H1 (cell line): ENCODE measurements around the gene UPF1. TPM values are rescaled to one million over a fixed set of nuclear protein-coding genes. Genes with fewer than 3 reads are reported as not detected.

Experiments used
- CTCF ChIA-PET: fragments of 300-600 bp; sonication (Branson Sonifier 250); formaldehyde crosslinking; loops from one replicate; lab custom pipeline; 2021; ENCODE audit not compliant: partially characterized antibody; lab: Charles Lee
- POLR2A ChIA-PET: fragments of 300-600 bp; sonication (Branson Sonifier 250); formaldehyde crosslinking; loops from one replicate; lab custom pipeline; 2021; ENCODE audit warnings: inconsistent platforms; ENCODE audit not compliant: partially characterized antibody; lab: Charles Lee
- DNase-seq, 2 experiments: peaks; one replicate each; pipeline versions ENCODE4 v3.0.0 to v3.0.0-alpha.2; 2010 to 2022; ENCODE audit warnings: low spot score in 2 of 2, low read depth in 1 of 2, mixed read lengths in 1 of 2
- FAIRE-seq: peaks from 2 replicates; lab custom pipeline; 2011; peaks lifted over from hg19 to GRCh38; lab: Jason Lieb, UNC
- H2AFZ ChIP-seq: 2 replicates; pipeline ENCODE4 v1.8.1; 2012; ENCODE audit warnings: low read length, inconsistent platforms
- H2AK5ac ChIP-seq: 2 replicates; pipeline ENCODE4 v1.6.1; 2013; ENCODE audit warnings: low read depth, low read length
- H2BK120ac ChIP-seq: replicated peaks from 2 replicates; pipeline ENCODE3; 2013; ENCODE audit warnings: low read depth, low read length, inconsistent platforms
- H2BK12ac ChIP-seq: 2 replicates; pipeline ENCODE4 v1.6.1; 2013; ENCODE audit warnings: low read depth, low read length
- H2BK15ac ChIP-seq: 2 replicates; pipeline ENCODE4 v1.6.1; 2013; ENCODE audit warnings: low read length
- H2BK20ac ChIP-seq: 2 replicates; pipeline ENCODE4 v1.6.1; 2013; ENCODE audit warnings: low read length
- H2BK5ac ChIP-seq: 2 replicates; pipeline ENCODE4 v1.6.1; 2013; ENCODE audit warnings: low read depth, low read length
- H3K14ac ChIP-seq: 2 replicates; pipeline ENCODE4 v1.6.1; 2013; ENCODE audit warnings: inconsistent platforms; ENCODE audit not compliant: insufficient read length
- H3K18ac ChIP-seq: 2 replicates; pipeline ENCODE4 v1.6.1; 2013; ENCODE audit warnings: low read length; ENCODE audit errors: extremely low read depth
- H3K23ac ChIP-seq: 2 replicates; pipeline ENCODE4 v1.6.1; 2013; ENCODE audit warnings: inconsistent platforms; ENCODE audit not compliant: insufficient read length
- H3K23me2 ChIP-seq: 2 replicates; pipeline ENCODE4 v1.6.1; 2013; ENCODE audit warnings: low read depth, low read length
- H3K27ac ChIP-seq: 2 replicates; pipeline ENCODE4 v1.6.1; 2011; ENCODE audit warnings: low read depth, low read length, inconsistent platforms
- H3K27me3 ChIP-seq, 4 experiments: replicated peaks in 1 of 4; 1 replicate in 1 of 4; 2 replicates in 3 of 4; pipeline versions ENCODE4 v1.6.1 to v1.8.1; 2011 to 2013; ENCODE audit warnings: low read length in 3 of 4, mild to moderate bottlenecking in 3 of 4, inconsistent platforms in 2 of 4, mixed read lengths in 2 of 4, moderate library complexity in 1 of 4; ENCODE audit not compliant: control insufficient read depth in 3 of 4, insufficient read depth in 3 of 4; ENCODE audit errors: extremely low read depth in 1 of 4
- H3K36me3 ChIP-seq, 4 experiments: 2 replicates each; pipeline versions ENCODE4 v1.6.1 to v1.8.1; 2011 to 2013; ENCODE audit warnings: mild to moderate bottlenecking in 4 of 4, low read length in 3 of 4, moderate library complexity in 2 of 4, control low read depth in 1 of 4, inconsistent platforms in 1 of 4; ENCODE audit not compliant: insufficient read depth in 4 of 4, control insufficient read depth in 2 of 4
- H3K4ac ChIP-seq: replicated peaks from 2 replicates; pipeline ENCODE3; 2013; ENCODE audit warnings: low read length, low read depth, mixed read lengths, inconsistent platforms; ENCODE audit not compliant: insufficient read length
- H3K4me1 ChIP-seq, 4 experiments: replicated peaks in 1 of 4; 1 replicate in 1 of 4; 2 replicates in 3 of 4; pipeline versions ENCODE4 v1.6.1 to v1.8.1; 2011 to 2013; ENCODE audit warnings: low read length in 3 of 4, inconsistent platforms in 2 of 4, mixed read lengths in 1 of 4; ENCODE audit not compliant: insufficient read depth in 4 of 4, control insufficient read depth in 3 of 4
- H3K4me2 ChIP-seq, 2 experiments: 2 replicates each; pipeline versions ENCODE4 v1.6.1 to v1.8.1; 2011 to 2013; ENCODE audit warnings: low read depth in 2 of 2, low read length in 2 of 2, control low read depth in 1 of 2, inconsistent platforms in 1 of 2, mild to moderate bottlenecking in 1 of 2; ENCODE audit not compliant: insufficient read depth in 1 of 2
- H3K4me3 ChIP-seq, 4 experiments: fragments of 200-600, 300-600 bp in 1 of 4; sonication (generic), shearing (Covaris generic), sonication (Bioruptor Twin) in 1 of 4; 2 replicates each; pipeline versions ENCODE4 v1.5.1 to v1.8.1; 2011 to 2016; ENCODE audit warnings: low read length in 4 of 4, low read depth in 3 of 4, control low read depth in 2 of 4, inconsistent platforms in 2 of 4, mild to moderate bottlenecking in 2 of 4, mixed read lengths in 1 of 4, moderate library complexity in 1 of 4; ENCODE audit not compliant: insufficient read depth in 2 of 4; ENCODE audit errors: extremely low read depth in 1 of 4
- H3K56ac ChIP-seq: replicated peaks from 2 replicates; pipeline ENCODE3; 2013; ENCODE audit warnings: low read depth, mild to moderate bottlenecking, mixed read lengths, low read length, inconsistent platforms; ENCODE audit not compliant: insufficient read length
- H3K79me1 ChIP-seq: 2 replicates; pipeline ENCODE4 v1.6.1; 2013; ENCODE audit warnings: low read depth, low read length, control low read depth
- H3K79me2 ChIP-seq, 2 experiments: 2 replicates each; pipeline versions ENCODE4 v1.6.1 to v1.8.1; 2012 to 2013; ENCODE audit warnings: low read length in 2 of 2, mild to moderate bottlenecking in 2 of 2, inconsistent platforms in 1 of 2; ENCODE audit not compliant: insufficient read depth in 2 of 2, control insufficient read depth in 1 of 2
- H3K9ac ChIP-seq, 4 experiments: replicated peaks in 1 of 4; 1 replicate in 1 of 4; 2 replicates in 3 of 4; pipeline versions ENCODE4 v1.6.1 to v1.8.1; 2011 to 2013; ENCODE audit warnings: low read depth in 3 of 4, low read length in 3 of 4, control low read depth in 2 of 4, mild to moderate bottlenecking in 2 of 4, moderate library complexity in 2 of 4, inconsistent platforms in 1 of 4; ENCODE audit errors: extremely low read depth in 1 of 4
- H3K9me3 ChIP-seq, 2 experiments: 2 replicates each; pipeline versions ENCODE4 v1.6.1 to v1.8.1; 2012 to 2013; ENCODE audit warnings: mild to moderate bottlenecking in 2 of 2, moderate library complexity in 2 of 2, control low read depth in 1 of 2, inconsistent platforms in 1 of 2, low read depth in 1 of 2, low read length in 1 of 2, mixed read lengths in 1 of 2; ENCODE audit not compliant: insufficient read depth in 2 of 2
- H4K20me1 ChIP-seq, 2 experiments: replicated peaks in 1 of 2; 2 replicates each; pipeline versions ENCODE3 to v1.8.1; 2011 to 2013; ENCODE audit warnings: inconsistent platforms in 2 of 2, low read length in 2 of 2, mild to moderate bottlenecking in 1 of 2; ENCODE audit not compliant: insufficient read depth in 2 of 2, control insufficient read depth in 1 of 2
- H4K5ac ChIP-seq: 2 replicates; pipeline ENCODE4 v1.6.1; 2013; ENCODE audit warnings: low read length, low read depth, mixed read lengths, inconsistent platforms; ENCODE audit not compliant: insufficient read length
- H4K8ac ChIP-seq: 2 replicates; pipeline ENCODE4 v1.8.0; 2013; ENCODE audit warnings: mild to moderate bottlenecking, moderate library complexity, low read length, inconsistent platforms; ENCODE audit not compliant: insufficient read depth; ENCODE audit errors: extremely low read depth
- H4K91ac ChIP-seq: replicated peaks from 2 replicates; pipeline ENCODE3; 2013; ENCODE audit warnings: low read length, mixed read lengths, inconsistent platforms; ENCODE audit not compliant: insufficient read length
- CBX8 ChIP-seq: fragments of 300-800, 300-1000 bp; sonication (generic); IDR thresholded peaks from 2 replicates; pipeline ENCODE4 v1.7.1; 2016; ENCODE audit warnings: low read depth, low read length, borderline replicate concordance
- CTBP2 ChIP-seq: IDR thresholded peaks from 2 replicates; pipeline ENCODE4 v1.7.0; 2011; ENCODE audit warnings: borderline replicate concordance, mild to moderate bottlenecking, moderate library complexity, mixed read lengths, low read length; ENCODE audit not compliant: insufficient read depth, insufficient read length
- EZH2 ChIP-seq: fragments of 200-600 bp; sonication (generic); IDR thresholded peaks from 2 replicates; pipeline ENCODE4 v1.7.1; 2012; ENCODE audit warnings: low read depth, mild to moderate bottlenecking, moderate library complexity, low read length, inconsistent platforms; ENCODE audit not compliant: severe bottlenecking
- GABPA ChIP-seq: IDR thresholded peaks from 2 replicates; pipeline ENCODE4 v1.6.1; 2011; ENCODE audit warnings: mild to moderate bottlenecking, low read length, moderate library complexity, borderline replicate concordance; ENCODE audit not compliant: insufficient read depth
- GTF2F1 ChIP-seq: IDR thresholded peaks from 2 replicates; pipeline ENCODE4 v1.6.1; 2012; ENCODE audit warnings: low read depth, low read length, improper control_type of control experiment, borderline replicate concordance
- POU5F1 ChIP-seq: IDR thresholded peaks from 2 replicates; pipeline ENCODE4 v1.6.1; 2011; ENCODE audit warnings: low read depth, mild to moderate bottlenecking, low read length, moderate library complexity
- SIX5 ChIP-seq: IDR thresholded peaks from 2 replicates; pipeline ENCODE4 v1.6.1; 2011; ENCODE audit warnings: mild to moderate bottlenecking, low read depth, low read length
- WGBS, 2 experiments: shearing (Covaris generic) in 1 of 2; methylation state at CpG; one replicate each; pipeline versions ENCODE4 v1.1.6 to v1.1.7; 2013 to 2015; ENCODE audit warnings: low lambda C conversion rate in 2 of 2, mixed read lengths in 2 of 2, inconsistent platforms in 1 of 2, low coverage in 1 of 2, missing lambda C conversion rate in 1 of 2; ENCODE audit not compliant: insufficient replicate concordance in 2 of 2, insufficient coverage in 1 of 2, insufficient read length in 1 of 2; ENCODE audit errors: extremely low coverage in 1 of 2, missing lambda C conversion rate in 1 of 2; 5-methylcytosine and 5-hydroxymethylcytosine counted together
- polyA plus RNA-seq, 7 experiments: library from polyadenylated mRNA; depleted of rRNA in 3 of 7; stranded (reverse) in 5 of 7; unstranded in 2 of 7; fragments of >200 nt in 5 of 7; fragments of 200-250 nt in 2 of 7; gene quantifications; 1 replicate in 5 of 7; 2 replicates in 1 of 7; 4 replicates in 1 of 7; pipeline versions ENCODE4 v1.2.1 to v1.2.3, GENCODE V29; 2011 to 2013; ENCODE audit warnings: missing spikeins in 2 of 7, mixed read lengths in 2 of 7
- total RNA-seq: library from RNA; stranded (reverse); fragmentation: NEBNext Ultra II Directional; extraction: Animal tissue kit (Norgen Biotek cat#: 25700); gene quantifications from 2 replicates; pipeline ENCODE4 v1.2.1, GENCODE V29; 2021
- TF ChIP-seq, protein P1 (sequence below): IDR thresholded peaks from 2 replicates; pipeline ENCODE4 v1.6.1; 2012; ENCODE audit warnings: inconsistent platforms

The UPF1 gene
- total and polyA plus RNA-seq, 2 of the 8 experiments (the other 6 are each of a cell fraction or from before 2014, with no cell fraction given): 46.4 to 62.0 TPM

DNA sequence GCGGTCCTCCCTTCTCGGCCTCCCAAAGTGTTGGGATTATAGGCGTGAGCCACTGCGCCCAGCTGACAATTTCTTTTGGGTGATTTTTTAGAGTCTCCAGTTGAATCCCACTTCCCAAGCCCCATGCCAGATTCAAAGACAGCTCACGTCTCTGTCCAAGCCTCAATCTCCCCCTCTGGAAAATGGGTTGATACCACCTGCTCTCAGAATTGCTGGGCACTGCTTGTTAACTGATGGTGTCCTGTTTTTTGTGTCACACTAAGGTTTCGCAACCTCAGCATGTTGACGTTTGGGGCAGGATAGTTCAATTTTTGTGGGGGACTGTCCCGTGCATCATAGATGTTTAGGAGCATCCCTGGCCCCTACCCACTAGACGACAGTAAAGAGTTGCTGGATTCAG, 14.2 kb upstream of the UPF1 start:
- Histone ChIP-seq H3K14ac (no peak overlapping the region), H3K18ac (no peak overlapping the region), H2AFZ (no peak overlapping the region), H3K4me3 (no peak overlapping the region), H2BK20ac (no peak overlapping the region), H3K4me1 (no peaks in the 10 kb centered on the region), H3K23me2 (no peaks in the 10 kb centered on the region), H2AK5ac (no peak overlapping the region), H3K23ac (no peak overlapping the region), H4K20me1 (peaks cover 0 to 2% of the 10 kb centered on the region in 2 experiments), H3K79me2 (no peaks in the 10 kb centered on the region), H3K79me1 (no peaks in the 10 kb centered on the region), H3K56ac (no peak overlapping the region), H3K27ac (no peak overlapping the region), H3K4me2 (no peak overlapping the region), H3K9ac (no peak overlapping the region), H2BK120ac (no peak overlapping the region), H2BK12ac (no peak overlapping the region), H3K9me3 (no peaks in the 10 kb centered on the region), H2BK5ac (no peak overlapping the region), H4K8ac (no peak overlapping the region), H4K5ac (no peak overlapping the region), H3K36me3 (no peaks in the 10 kb centered on the region), H3K4ac (no peak overlapping the region), H3K27me3 (peaks cover 0 to 10% (median 6%) of the 10 kb centered on the region in 4 experiments; a peak in 3 of 7 replicates), H4K91ac (no peak overlapping the region), H2BK15ac (no peak overlapping the region)
- ChIA-PET CTCF (no interaction called here), POLR2A (interaction anchor here (0.9 kb wide), 1 partner anchor 26 kb away, joined by 5 read pairs; the partner anchor contains the start of gene COMP)
- FAIRE-seq: no peak
- no peak for DNase-seq
- WGBS, 2 experiments: 93% methylated on average over 9 of the region's 9 CpGs; no CpG with 5 or more reads in 1 of the 2 experiments
- no peak for TF ChIP-seq CBX8
- no peak for TF ChIP-seq SIX5
- no peak for TF ChIP-seq POU5F1
- TF ChIP-seq CTBP2: no peak
- TF ChIP-seq, protein P1, sequence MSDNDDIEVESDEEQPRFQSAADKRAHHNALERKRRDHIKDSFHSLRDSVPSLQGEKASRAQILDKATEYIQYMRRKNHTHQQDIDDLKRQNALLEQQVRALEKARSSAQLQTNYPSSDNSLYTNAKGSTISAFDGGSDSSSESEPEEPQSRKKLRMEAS: no peak
- TF ChIP-seq EZH2: no peak
- TF ChIP-seq GABPA: no peak
- no peak for TF ChIP-seq GTF2F1
